RWPE1 (cell line): ENCODE data around the gene FAM110D.

Experiments
- CTCF ChIA-PET: fragments of 350-600 bp; sonication (Branson Sonifier 250); formaldehyde crosslinking; extraction: SDS; loops from one replicate; lab custom pipeline; 2021; lab: Yijun Ruan, JAX
- POLR2A ChIA-PET: fragments of 400-600 bp; formaldehyde crosslinking; extraction: SDS; loops from one replicate; lab custom pipeline; 2020; ENCODE audit warnings: antibody characterized with exemption; ENCODE audit not compliant: low non-redundant PET; lab: Yijun Ruan, JAX
- DNase-seq: peaks from one replicate; pipeline ENCODE4 v3.0.0; 2012; ENCODE audit warnings: low spot score
- H3K27ac ChIP-seq: fragments of 450-650 bp; 2 replicates; pipeline ENCODE4 v1.5.1; 2017
- CTCF ChIP-seq: fragments of 450-650 bp; conservative IDR thresholded peaks from 2 replicates; pipeline ENCODE4 v1.5.1; 2017; ENCODE audit warnings: low read depth, mild to moderate bottlenecking

The FAM110D gene

GRCh38 chr1:26188477-26188876, 29.6 kb downstream of the FAM110D start:
- ChIA-PET POLR2A (no interaction called here), CTCF (interaction anchor here (1.6 kb wide), 1 partner anchor 19 kb away, joined by 4 read pairs; the partner anchor contains the start of gene ZNF593)
- no peak overlapping the region for H3K27ac ChIP-seq
- no peak for DNase-seq
- no peak for TF ChIP-seq CTCF

- POLR2A ChIA-PET = interaction anchor here (0.6 kb wide), 1 partner anchor 86 kb away, joined by 3 read pairs; no protein-coding TSS in a partner anchor
- CTCF ChIA-PET = no interaction called here
- no peak for DNase-seq
- no peak for TF ChIP-seq CTCF
- H3K27ac ChIP-seq = no peak overlapping the region
Observed at GRCh38 chr1:26189331-26189730, 30.5 kb downstream of the FAM110D start.

GRCh38 chr1:26189751-26190275, 30.9 kb downstream of the FAM110D start:
- POLR2A ChIA-PET = no interaction called here
- TF ChIP-seq CTCF = no peak

GRCh38 chr1:26190373-26190987, 31.6 kb downstream of the FAM110D start, which contains the start of gene CATSPER4:
Gene CATSPER4 (plus strand): TSS chr1:26190602. CDS start chr1:26190628, 26 bp downstream.
- no peak within 1 kb of the TSS for H3K27ac ChIP-seq
- TF ChIP-seq CTCF = no peak
- ChIA-PET CTCF (interaction anchor here (0.7 to 1.1 kb wide), 3 partner anchors 13 to 43 kb away, joined by 3 read pairs; partner anchors contain the start of gene CEP85), POLR2A (interaction anchor here (0.7 kb wide), 1 partner anchor 11 kb away, joined by 3 read pairs; no protein-coding TSS in a partner anchor)
- DNase-seq = peak; percentile 52

More at GRCh38 chr1:26189751-26190275, 30.9 kb downstream of the FAM110D start:
- CTCF ChIA-PET = interaction anchor here (0.7 to 1.1 kb wide), 2 partner anchors 12 to 35 kb away, joined by 3 read pairs; no protein-coding TSS in a partner anchor
- H3K27ac ChIP-seq = no peak overlapping the region
- DNase-seq = no peak

GRCh38 chr1:26191739-26192138, 32.9 kb downstream of the FAM110D start:
- no peak for DNase-seq
- no peak overlapping the region for H3K27ac ChIP-seq
- TF ChIP-seq CTCF = no peak
- ChIA-PET POLR2A (no interaction called here), CTCF (no interaction called here)

- no peak for DNase-seq
- no peak overlapping the region for H3K27ac ChIP-seq
- CTCF ChIA-PET = interaction anchor here (0.5 to 0.9 kb wide), 4 partner anchors 10 to 1455 kb away, joined by 3 read pairs; no protein-coding TSS in a partner anchor
- no peak for TF ChIP-seq CTCF
- POLR2A ChIA-PET = no interaction called here
Observed at GRCh38 chr1:26195805-26196204, 36.9 kb downstream of the FAM110D start.
